GM21825 (cell line): ENCODE results near the gene ENTREP1.
A peak's percentile ranks its signal among the peaks of the same experiment; 100 is the strongest.
"Not testable (repeated sequence)": the region's sequence is repeated elsewhere in the genome, so short reads cannot be mapped to it uniquely, and the experiment has no call there.

ENCODE experiments used
- ATAC-seq: cut with Tn5 transposase; IDR thresholded peaks from one replicate; pipeline ENCODE4 v1.9.1; 2021; ENCODE audit warnings: mild to moderate bottlenecking, moderate library complexity; ENCODE audit not compliant: unreplicated experiment

The ENTREP1 gene

GRCh38 chr9:69324549-69325401 lies at the start of gene ENTREP1:
Gene ENTREP1, plus strand, starts transcription at chr9:69325215. Its CDS starts 95 bp downstream, at chr9:69325310.
- no peak for ATAC-seq

GRCh38 chr9:69276775-69277174 lies 48.2 kb upstream of the ENTREP1 start:
- no peak for ATAC-seq

- peak; percentile 83 for ATAC-seq
Observed at GRCh38 chr9:69279084-69279731, 45.8 kb upstream of the ENTREP1 start.

- no peak for ATAC-seq
Observed at GRCh38 chr9:69279733-69280132, 45.3 kb upstream of the ENTREP1 start.

- no peak for ATAC-seq
Observed at GRCh38 chr9:69283003-69283402, 42.0 kb upstream of the ENTREP1 start.

GRCh38 chr9:69292078-69292477 lies 32.9 kb upstream of the ENTREP1 start:
- ATAC-seq, result no peak

- ATAC-seq, result no peak
Observed at GRCh38 chr9:69293156-69293555, 31.9 kb upstream of the ENTREP1 start.

GRCh38 chr9:69295872-69296552 lies 29.0 kb upstream of the ENTREP1 start:
- ATAC-seq, result no peak

- ATAC-seq, result no peak
Observed at GRCh38 chr9:69297300-69297980, 27.6 kb upstream of the ENTREP1 start.

- ATAC-seq, result no peak
Observed at GRCh38 chr9:69299315-69299714, 25.7 kb upstream of the ENTREP1 start.

GRCh38 chr9:69299826-69300225 lies 25.2 kb upstream of the ENTREP1 start:
- ATAC-seq, result no peak

- no peak for ATAC-seq
Observed at GRCh38 chr9:69303331-69303730, 21.7 kb upstream of the ENTREP1 start.

GRCh38 chr9:69306895-69307445 lies 18.0 kb upstream of the ENTREP1 start:
- ATAC-seq, result not testable (repeated sequence)

GRCh38 chr9:69307446-69308205 lies 17.4 kb upstream of the ENTREP1 start:
- no peak for ATAC-seq

GRCh38 chr9:69308206-69308931 lies 16.6 kb upstream of the ENTREP1 start:
- no peak for ATAC-seq

GRCh38 chr9:69313175-69313574 lies 11.8 kb upstream of the ENTREP1 start:
- no peak for ATAC-seq

- no peak for ATAC-seq
Observed at GRCh38 chr9:69314547-69314946, 10.5 kb upstream of the ENTREP1 start.

GRCh38 chr9:69317081-69317480 lies 7.9 kb upstream of the ENTREP1 start:
- no peak for ATAC-seq

- peak; percentile 97 for ATAC-seq
Observed at GRCh38 chr9:69317894-69318293, 7.1 kb upstream of the ENTREP1 start.
